GM12878 (cell line): ENCODE data around the gene CDK11B. TPM values are rescaled to one million over a fixed set of nuclear protein-coding genes. Genes with fewer than 3 reads are reported as not detected.

Source experiments
- BHLHE40 ChIP-seq, 2 experiments: fragments of 450-650 bp in 1 of 2; IDR thresholded peaks; 2 replicates each; pipeline ENCODE4 v1.6.1; 2011 to 2017; ENCODE audit warnings: low read depth in 2 of 2, borderline replicate concordance in 1 of 2, improper control_type of control experiment in 1 of 2, low read length in 1 of 2, mild to moderate bottlenecking in 1 of 2
- BRCA1 ChIP-seq: IDR thresholded peaks from 2 replicates; pipeline ENCODE4 v1.6.1; 2011; ENCODE audit warnings: low read depth, low read length, improper control_type of control experiment
- CBFB ChIP-seq: IDR thresholded peaks from 2 replicates; pipeline ENCODE4 v1.6.1; 2016; ENCODE audit warnings: antibody characterized with exemption, low read depth
- FOXK2 ChIP-seq: fragments of 450-650 bp; IDR thresholded peaks from 2 replicates; pipeline ENCODE4 v1.6.1; 2017; ENCODE audit warnings: mild to moderate bottlenecking, moderate library complexity
- HCFC1 ChIP-seq: fragments of 150-350 bp; IDR thresholded peaks from 2 replicates; pipeline ENCODE4 v1.6.1; 2014; ENCODE audit warnings: low read length
- HDAC6 ChIP-seq: fragments of 200-600 bp; sonication (generic); IDR thresholded peaks from one replicate; pipeline ENCODE4 v1.8.0; 2017; ENCODE audit warnings: antibody characterized with exemption; ENCODE audit not compliant: unreplicated experiment
- KAT2A ChIP-seq: conservative IDR thresholded peaks from 2 replicates; pipeline ENCODE4 v1.6.1; 2011; ENCODE audit warnings: low read depth, low read length; ENCODE audit not compliant: control insufficient read depth
- MEF2A ChIP-seq: IDR thresholded peaks from 2 replicates; pipeline ENCODE4 v1.6.1; 2011; ENCODE audit warnings: low read depth, mild to moderate bottlenecking, low read length, moderate library complexity; ENCODE audit not compliant: insufficient read depth
- MEF2B ChIP-seq: fragments of 450-650 bp; IDR thresholded peaks from 2 replicates; pipeline ENCODE4 v1.6.1; 2018; ENCODE audit warnings: mild to moderate bottlenecking, moderate library complexity; ENCODE audit not compliant: partially characterized antibody, poor library complexity, severe bottlenecking
- RELB ChIP-seq: fragments of 450-650 bp; IDR thresholded peaks from 2 replicates; pipeline ENCODE4 v1.6.1; 2017; ENCODE audit warnings: low read depth, mild to moderate bottlenecking, moderate library complexity
- SRF ChIP-seq, 2 experiments: IDR thresholded peaks; 2 replicates each; pipeline ENCODE4 v1.6.1; 2011; ENCODE audit warnings: low read depth in 2 of 2, low read length in 2 of 2, mild to moderate bottlenecking in 1 of 2, moderate library complexity in 1 of 2
- SUZ12 ChIP-seq: fragments of 200-600 bp; sonication (generic); IDR thresholded peaks from one replicate; pipeline ENCODE4 v1.6.1; 2018; ENCODE audit warnings: antibody characterized with exemption, mild to moderate bottlenecking; ENCODE audit not compliant: unreplicated experiment
- TBL1XR1 ChIP-seq: IDR thresholded peaks from 2 replicates; pipeline ENCODE4 v1.6.1; 2012; ENCODE audit warnings: low read depth, low read length, improper control_type of control experiment
- ZNF217 ChIP-seq: fragments of 450-650 bp; IDR thresholded peaks from 2 replicates; pipeline ENCODE4 v1.6.1; 2017; ENCODE audit warnings: antibody characterized with exemption, mild to moderate bottlenecking
- polyA plus RNA-seq, 11 experiments: library from polyadenylated mRNA; depleted of rRNA in 4 of 11; unstranded in 6 of 11; stranded (reverse) in 5 of 11; fragments of >200 nt; fragmentation: Nextera tagmentation in 4 of 11; fragmentation: Illumina TruSeq in 1 of 11; extraction: Ambion mirVana in 4 of 11; extraction: Trizol in 1 of 11; gene quantifications; 1 replicate in 1 of 11; 2 replicates in 10 of 11; pipeline versions ENCODE4 v1.2.1 to v1.2.3, GENCODE V29; 2011 to 2016; ENCODE audit warnings: inconsistent platforms in 2 of 11, missing spikeins in 2 of 11, low read depth in 1 of 11
- total RNA-seq, 4 experiments: library from RNA; depleted of rRNA in 3 of 4; stranded (reverse); fragments of >200 nt in 3 of 4; fragmentation: Illumina TruSeq in 1 of 4; extraction: Trizol in 1 of 4; gene quantifications; 2 replicates each; pipeline versions ENCODE4 v1.2.1 to v1.2.3, GENCODE V29; 2013 to 2021
- TF ChIP-seq, protein P1 (sequence below): IDR thresholded peaks from 2 replicates; pipeline ENCODE4 v1.6.1; 2012; ENCODE audit warnings: mild to moderate bottlenecking, low read depth, low read length
- TF ChIP-seq, protein P2 (sequence below): fragments of 450-650 bp; IDR thresholded peaks from 2 replicates; pipeline ENCODE4 v1.6.1; 2017; ENCODE audit warnings: antibody characterized with exemption, mild to moderate bottlenecking, moderate library complexity
- TF ChIP-seq, protein P3 (sequence below): fragments of 450-650 bp; IDR thresholded peaks from 2 replicates; pipeline ENCODE4 v1.6.1; 2016; ENCODE audit warnings: mild to moderate bottlenecking

Gene CDK11B
- total and polyA plus RNA-seq, 10 of the 15 experiments (the other 5 are each of a cell fraction or from before 2014, with no cell fraction given) = 3.2 to 30.9 (median 18.0) TPM

DNA sequence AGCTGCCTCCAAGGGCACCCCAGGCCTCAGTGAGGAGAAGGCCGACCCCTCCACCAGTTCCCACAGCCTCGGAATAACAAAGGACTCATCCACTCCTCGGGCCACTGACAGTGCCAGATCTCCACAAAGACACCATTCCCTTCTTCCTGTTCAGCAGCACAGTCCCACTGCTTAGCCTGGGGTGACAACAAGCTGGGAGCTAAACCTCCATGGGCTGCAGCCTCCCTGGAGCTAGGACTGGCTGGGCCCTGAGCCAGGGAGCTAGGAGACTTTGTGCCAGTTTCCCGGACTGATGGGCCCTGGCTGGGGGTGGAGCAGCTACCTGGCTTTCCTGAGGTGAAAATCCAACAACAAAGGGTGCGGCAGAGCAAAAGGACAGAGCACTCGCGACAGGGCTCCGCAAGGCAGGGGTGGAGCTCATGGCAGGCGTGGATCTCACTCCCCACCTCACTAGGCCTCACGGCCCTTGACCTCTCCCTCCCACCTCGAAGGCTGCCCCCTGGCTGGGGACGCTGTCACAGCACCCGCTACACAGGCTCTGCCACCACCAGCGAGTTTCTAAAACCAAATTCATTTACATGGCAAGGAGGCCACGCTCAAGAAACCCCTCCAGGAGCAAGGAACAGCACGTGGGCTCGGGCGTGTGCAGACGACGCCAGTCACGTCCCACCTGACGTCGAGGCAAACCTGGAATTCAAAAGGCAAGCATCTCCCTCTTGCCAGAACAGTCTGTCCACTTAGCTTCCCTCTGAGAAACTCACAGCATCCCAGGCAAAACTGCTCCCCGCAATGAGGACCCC lies 20.0 kb upstream of the CDK11B start (continued):
- TF ChIP-seq, protein P1, sequence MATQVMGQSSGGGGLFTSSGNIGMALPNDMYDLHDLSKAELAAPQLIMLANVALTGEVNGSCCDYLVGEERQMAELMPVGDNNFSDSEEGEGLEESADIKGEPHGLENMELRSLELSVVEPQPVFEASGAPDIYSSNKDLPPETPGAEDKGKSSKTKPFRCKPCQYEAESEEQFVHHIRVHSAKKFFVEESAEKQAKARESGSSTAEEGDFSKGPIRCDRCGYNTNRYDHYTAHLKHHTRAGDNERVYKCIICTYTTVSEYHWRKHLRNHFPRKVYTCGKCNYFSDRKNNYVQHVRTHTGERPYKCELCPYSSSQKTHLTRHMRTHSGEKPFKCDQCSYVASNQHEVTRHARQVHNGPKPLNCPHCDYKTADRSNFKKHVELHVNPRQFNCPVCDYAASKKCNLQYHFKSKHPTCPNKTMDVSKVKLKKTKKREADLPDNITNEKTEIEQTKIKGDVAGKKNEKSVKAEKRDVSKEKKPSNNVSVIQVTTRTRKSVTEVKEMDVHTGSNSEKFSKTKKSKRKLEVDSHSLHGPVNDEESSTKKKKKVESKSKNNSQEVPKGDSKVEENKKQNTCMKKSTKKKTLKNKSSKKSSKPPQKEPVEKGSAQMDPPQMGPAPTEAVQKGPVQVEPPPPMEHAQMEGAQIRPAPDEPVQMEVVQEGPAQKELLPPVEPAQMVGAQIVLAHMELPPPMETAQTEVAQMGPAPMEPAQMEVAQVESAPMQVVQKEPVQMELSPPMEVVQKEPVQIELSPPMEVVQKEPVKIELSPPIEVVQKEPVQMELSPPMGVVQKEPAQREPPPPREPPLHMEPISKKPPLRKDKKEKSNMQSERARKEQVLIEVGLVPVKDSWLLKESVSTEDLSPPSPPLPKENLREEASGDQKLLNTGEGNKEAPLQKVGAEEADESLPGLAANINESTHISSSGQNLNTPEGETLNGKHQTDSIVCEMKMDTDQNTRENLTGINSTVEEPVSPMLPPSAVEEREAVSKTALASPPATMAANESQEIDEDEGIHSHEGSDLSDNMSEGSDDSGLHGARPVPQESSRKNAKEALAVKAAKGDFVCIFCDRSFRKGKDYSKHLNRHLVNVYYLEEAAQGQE = no peak
- no peak for TF ChIP-seq CBFB
- no peak for TF ChIP-seq SRF (IDR thresholded peaks at IDR 0.05; ENCODE audit: low read depth in 2 of 2, low read length in 2 of 2)
- no peak for TF ChIP-seq SUZ12
- TF ChIP-seq HCFC1 = 0 out of 2 replicates have a peak, but pooled peaks have one; percentile 31
- no peak for TF ChIP-seq MEF2B
- TF ChIP-seq, protein P2, sequence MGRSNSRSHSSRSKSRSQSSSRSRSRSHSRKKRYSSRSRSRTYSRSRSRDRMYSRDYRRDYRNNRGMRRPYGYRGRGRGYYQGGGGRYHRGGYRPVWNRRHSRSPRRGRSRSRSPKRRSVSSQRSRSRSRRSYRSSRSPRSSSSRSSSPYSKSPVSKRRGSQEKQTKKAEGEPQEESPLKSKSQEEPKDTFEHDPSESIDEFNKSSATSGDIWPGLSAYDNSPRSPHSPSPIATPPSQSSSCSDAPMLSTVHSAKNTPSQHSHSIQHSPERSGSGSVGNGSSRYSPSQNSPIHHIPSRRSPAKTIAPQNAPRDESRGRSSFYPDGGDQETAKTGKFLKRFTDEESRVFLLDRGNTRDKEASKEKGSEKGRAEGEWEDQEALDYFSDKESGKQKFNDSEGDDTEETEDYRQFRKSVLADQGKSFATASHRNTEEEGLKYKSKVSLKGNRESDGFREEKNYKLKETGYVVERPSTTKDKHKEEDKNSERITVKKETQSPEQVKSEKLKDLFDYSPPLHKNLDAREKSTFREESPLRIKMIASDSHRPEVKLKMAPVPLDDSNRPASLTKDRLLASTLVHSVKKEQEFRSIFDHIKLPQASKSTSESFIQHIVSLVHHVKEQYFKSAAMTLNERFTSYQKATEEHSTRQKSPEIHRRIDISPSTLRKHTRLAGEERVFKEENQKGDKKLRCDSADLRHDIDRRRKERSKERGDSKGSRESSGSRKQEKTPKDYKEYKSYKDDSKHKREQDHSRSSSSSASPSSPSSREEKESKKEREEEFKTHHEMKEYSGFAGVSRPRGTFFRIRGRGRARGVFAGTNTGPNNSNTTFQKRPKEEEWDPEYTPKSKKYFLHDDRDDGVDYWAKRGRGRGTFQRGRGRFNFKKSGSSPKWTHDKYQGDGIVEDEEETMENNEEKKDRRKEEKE = no peak
- no peak for TF ChIP-seq FOXK2
- no peak for TF ChIP-seq HDAC6
- TF ChIP-seq KAT2A = no peak
- 0 out of 2 replicates have a peak, but pooled peaks have one; percentile 20 for TF ChIP-seq TBL1XR1
- TF ChIP-seq MEF2A = no peak
- no peak for TF ChIP-seq ZNF217
- peak; percentile 27 to 42; a peak in 2 of 4 replicates for TF ChIP-seq BHLHE40 (IDR thresholded peaks at IDR 0.05; ENCODE audit: borderline replicate concordance in 1 of 2, low read depth in 2 of 2, low read length in 1 of 2)
- TF ChIP-seq BRCA1 = no peak
- TF ChIP-seq, protein P3, sequence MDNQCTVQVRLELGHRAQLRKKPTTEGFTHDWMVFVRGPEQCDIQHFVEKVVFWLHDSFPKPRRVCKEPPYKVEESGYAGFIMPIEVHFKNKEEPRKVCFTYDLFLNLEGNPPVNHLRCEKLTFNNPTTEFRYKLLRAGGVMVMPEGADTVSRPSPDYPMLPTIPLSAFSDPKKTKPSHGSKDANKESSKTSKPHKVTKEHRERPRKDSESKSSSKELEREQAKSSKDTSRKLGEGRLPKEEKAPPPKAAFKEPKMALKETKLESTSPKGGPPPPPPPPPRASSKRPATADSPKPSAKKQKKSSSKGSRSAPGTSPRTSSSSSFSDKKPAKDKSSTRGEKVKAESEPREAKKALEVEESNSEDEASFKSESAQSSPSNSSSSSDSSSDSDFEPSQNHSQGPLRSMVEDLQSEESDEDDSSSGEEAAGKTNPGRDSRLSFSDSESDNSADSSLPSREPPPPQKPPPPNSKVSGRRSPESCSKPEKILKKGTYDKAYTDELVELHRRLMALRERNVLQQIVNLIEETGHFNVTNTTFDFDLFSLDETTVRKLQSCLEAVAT = peak; percentile 83
- no peak for TF ChIP-seq RELB
